ENCODE data around the gene MDP1. TPM values are rescaled to one million over a fixed set of nuclear protein-coding genes. Genes with fewer than 3 reads are reported as not detected.
A peak's percentile ranks its signal among the peaks of the same experiment; 100 is the strongest.

Gene MDP1
- total RNA-seq, 1 donor: 4.5 TPM

DNA sequence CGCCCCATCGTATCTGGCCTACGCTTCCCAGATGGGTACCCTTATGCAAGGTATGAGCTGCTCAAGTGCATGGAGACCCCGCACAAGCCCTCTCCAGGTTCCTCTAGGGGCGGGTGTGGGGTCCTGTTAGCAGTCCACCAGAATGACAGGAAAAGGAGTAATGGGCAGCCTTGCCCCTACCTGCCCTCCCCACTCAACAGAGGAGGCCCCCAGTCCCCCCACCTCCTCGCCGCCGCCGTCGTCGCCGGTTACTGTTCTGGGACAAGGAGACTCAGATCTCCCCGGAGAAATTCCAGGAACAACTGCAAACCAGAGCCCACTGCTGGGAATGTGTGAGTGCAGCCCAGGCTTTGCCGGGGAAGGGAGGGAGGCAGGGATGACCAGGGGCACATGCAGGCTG is 38.0 kb downstream of the MDP1 start:
- no peak overlapping the region for H3K4me3 ChIP-seq (ENCODE audit: low read length)
- H3K27me3 ChIP-seq (ENCODE audit: insufficient read depth, low read length): no peaks in the 10 kb centered on the region
- no peaks in the 10 kb centered on the region for H3K9me3 ChIP-seq (ENCODE audit: low read depth, low read length)
- no peaks in the 10 kb centered on the region for H3K4me1 ChIP-seq (ENCODE audit: insufficient read depth, low read length)

DNA sequence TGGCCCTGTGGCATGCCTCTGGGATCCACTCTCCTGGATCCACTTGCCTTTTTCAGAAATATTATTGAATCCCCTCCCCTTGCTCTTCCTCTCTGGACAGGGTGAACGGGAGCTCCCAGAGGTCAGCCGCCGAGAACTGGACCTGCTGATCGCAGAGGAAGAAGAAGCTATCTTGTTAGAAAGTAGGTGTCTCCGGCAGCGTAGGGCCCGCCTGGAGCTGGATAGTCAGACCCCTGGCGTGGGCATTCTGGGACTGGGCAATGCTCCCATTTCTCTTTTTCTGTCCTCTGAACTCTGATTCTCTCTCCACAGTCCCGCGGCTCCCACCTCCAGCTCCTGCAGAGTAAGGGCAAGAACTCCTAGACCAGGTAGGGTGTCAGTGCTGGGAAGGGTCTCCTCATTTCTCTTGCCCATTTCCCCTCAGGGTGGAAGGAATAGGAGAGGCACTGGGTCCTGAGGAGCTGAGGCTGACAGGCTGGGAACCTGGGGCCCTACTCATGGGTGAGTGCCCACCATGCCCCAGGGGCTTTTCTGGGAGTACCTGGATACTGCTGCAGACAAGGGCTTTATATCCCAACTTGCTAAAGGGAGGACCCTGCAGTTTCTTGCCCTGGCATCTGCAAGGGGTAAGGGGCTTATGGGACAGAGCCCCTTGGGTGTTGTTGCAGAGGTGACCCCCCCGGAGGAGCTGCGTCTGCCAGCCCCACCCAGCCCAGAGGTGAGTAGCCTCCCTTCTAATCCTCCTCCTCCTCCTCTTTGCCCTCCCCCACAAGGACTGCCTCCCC is 38.6 kb downstream of the MDP1 start:
- H3K4me3 ChIP-seq (ENCODE audit: low read length): no peak overlapping the region
- H3K27me3 ChIP-seq (ENCODE audit: insufficient read depth, low read length): no peaks in the 10 kb centered on the region

DNA sequence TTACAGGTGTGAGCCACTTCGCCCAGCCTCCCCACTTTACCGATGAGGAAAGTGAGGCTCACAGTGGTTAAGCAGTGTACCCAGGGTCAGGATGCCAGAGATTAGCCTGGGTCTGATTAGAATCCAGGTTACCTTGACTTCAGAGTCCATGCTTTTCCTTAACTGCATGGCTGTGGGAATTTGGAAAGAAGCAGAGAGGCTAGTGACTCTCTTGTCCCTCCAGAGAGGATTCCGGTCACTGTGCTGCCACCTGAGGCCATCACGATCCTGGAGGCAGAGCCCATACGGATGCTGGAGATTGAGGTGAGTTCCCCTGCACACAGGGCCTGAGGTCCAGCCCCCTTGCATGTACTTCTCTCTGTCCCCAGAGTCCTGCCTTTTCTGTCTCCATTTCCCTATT is 39.3 kb downstream of the MDP1 start:
- no peaks in the 10 kb centered on the region for H3K9me3 ChIP-seq (ENCODE audit: low read depth, low read length)
- no peak overlapping the region for H3K4me3 ChIP-seq (ENCODE audit: low read length)
- no peaks in the 10 kb centered on the region for H3K27me3 ChIP-seq (ENCODE audit: insufficient read depth, low read length)
- H3K4me1 ChIP-seq (ENCODE audit: insufficient read depth, low read length): peaks cover 11% of the 10 kb centered on the region

More for the DNA sequence above, 38.6 kb downstream of the MDP1 start:
- Histone ChIP-seq H3K9me3 (ENCODE audit: low read depth, low read length) (no peaks in the 10 kb centered on the region), H3K4me1 (ENCODE audit: insufficient read depth, low read length) (peaks cover 5% of the 10 kb centered on the region)

DNA sequence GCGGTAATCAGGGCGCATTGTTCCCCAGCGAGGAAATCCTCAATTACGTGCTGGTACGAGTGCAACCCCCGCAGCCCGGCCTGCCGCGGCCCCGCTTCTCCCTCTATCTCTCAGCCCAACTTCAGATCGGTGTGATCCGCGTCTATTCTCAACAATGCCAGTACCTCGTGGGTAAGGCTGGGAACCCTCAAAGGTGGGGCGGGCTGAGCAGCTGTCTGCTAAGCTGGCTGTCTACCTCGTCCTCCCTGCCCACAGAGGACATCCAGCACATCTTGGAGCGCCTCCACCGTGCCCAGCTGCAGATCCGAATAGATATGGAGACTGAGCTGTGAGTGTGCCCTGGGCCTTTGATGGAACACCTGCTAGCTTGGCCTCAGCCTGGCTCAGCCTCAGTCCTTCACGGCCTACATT is 43.0 kb downstream of the MDP1 start:
- Histone ChIP-seq H3K4me1 (ENCODE audit: insufficient read depth, low read length) (peaks cover 27% of the 10 kb centered on the region), H3K27me3 (ENCODE audit: insufficient read depth, low read length) (no peaks in the 10 kb centered on the region), H3K9me3 (ENCODE audit: low read depth, low read length) (no peaks in the 10 kb centered on the region), H3K4me3 (ENCODE audit: low read length) (no peak overlapping the region)

DNA sequence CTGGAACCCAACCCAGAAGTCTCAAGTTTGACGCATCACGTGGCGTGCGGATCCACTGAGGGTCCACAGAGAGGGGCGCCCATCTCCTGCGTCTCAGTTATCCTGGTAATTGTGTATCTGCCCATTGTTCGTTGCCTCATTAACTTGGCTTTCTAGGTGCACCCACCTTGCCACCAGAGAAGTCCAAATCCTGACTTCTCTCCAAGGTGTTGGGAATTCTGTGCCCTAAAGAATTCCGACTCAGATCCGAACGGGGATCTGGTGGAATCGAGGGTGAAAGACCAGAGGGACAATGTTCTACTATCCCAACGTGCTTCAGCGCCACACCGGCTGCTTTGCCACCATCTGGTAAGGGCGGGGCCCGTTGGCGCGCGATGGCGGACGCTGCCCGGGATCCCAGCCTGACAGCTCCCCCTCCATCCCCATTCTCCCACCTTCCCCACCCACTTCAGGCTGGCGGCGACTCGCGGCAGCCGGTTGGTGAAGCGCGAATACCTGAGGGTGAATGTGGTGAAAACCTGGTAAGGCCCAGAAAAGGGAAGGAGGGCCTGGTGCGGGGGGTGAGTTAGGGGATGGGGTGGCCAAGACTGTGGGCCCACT is 43.5 kb downstream of the MDP1 start:
- H3K4me1 ChIP-seq (ENCODE audit: insufficient read depth, low read length): peaks cover 30% of the 10 kb centered on the region
- H3K4me3 ChIP-seq (ENCODE audit: low read length): peak overlapping the region; percentile 26
- no peaks in the 10 kb centered on the region for H3K9me3 ChIP-seq (ENCODE audit: low read depth, low read length)
- no peaks in the 10 kb centered on the region for H3K27me3 ChIP-seq (ENCODE audit: insufficient read depth, low read length)

DNA sequence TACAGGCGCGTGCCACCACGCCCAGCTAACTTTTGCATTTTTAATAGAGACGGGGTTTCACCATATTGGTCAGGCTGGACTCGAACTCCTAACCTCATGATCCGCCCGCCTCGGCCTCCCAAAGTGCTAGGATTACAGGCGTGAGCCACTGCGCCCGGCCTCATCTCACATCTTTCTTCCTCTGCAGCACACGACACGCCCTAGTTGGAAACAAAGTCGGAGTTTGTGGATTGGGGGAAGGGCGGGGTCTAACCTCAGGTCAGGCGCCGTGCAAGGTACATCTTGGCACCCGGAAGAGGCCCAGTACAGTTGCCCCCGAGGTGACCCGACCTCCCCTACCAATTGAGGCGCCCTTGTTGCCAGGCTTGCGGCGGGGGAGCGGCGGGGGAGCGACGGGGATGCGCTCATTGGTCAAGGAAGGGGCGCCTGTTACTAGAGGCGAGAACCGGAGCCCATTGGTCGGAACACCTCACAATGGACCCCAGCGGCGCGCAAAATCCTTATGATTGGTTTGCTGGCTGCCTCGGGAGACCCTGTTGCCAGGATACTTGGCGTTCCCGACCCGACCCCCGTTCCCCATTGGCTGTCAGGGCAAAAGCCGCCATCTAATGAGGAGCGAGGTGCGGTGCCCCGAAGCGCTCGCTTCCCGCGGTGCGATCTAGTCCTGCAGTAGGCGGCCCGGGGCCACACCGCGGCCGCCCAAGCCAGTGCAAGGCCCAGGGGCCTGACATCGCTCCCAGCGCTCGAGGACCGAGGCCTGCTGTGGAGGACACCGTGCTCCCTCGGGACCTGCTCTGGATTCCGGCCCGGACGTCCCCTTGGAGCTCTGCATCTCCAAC is 44.2 kb downstream of the MDP1 start, which contains the start of gene REC8:
REC8 (plus strand) TSS at position 659 of the 839 bp plus-strand sequence. CDS start 473 bp downstream, outside the sequence.
- Histone ChIP-seq H3K27me3 (ENCODE audit: insufficient read depth, low read length) (no peaks in the 10 kb centered on the region), H3K4me1 (ENCODE audit: insufficient read depth, low read length) (peaks cover 36% of the 10 kb centered on the region), H3K9me3 (ENCODE audit: low read depth, low read length) (no peaks in the 10 kb centered on the region), H3K4me3 (ENCODE audit: low read length) (peak within 1 kb of the TSS; percentile 26)

DNA sequence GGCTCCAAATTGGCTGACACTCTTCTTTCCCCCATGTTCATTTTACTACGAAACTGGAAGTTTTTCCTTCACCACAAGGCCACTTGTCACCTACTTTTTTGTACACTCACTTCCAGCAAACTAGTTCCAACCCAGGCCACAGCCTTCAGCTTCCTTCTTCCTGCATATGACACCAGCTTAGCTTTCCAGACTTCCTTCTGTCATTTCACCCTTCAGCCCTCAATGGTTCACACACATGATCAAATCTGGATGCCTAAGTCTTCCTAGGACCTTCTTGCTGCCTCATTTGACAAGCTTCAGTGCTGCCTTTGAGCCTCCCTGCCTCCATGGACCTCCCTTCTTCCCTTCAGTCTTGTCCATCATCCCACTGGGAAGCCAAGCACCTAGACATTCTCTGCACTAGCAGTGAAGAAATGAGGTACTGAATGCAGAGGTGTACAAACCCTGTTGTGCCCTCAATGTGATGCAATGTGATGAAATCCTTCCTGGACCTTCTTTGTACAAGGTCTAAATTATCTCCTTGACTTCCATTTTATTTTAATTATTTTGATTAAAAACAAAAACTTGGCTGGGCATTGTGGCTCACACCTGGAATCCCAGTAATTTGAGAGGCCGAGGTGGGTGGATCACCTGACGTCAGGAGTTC is 48.3 kb downstream of the MDP1 start:
- H3K4me1 ChIP-seq (ENCODE audit: insufficient read depth, low read length): peaks cover 76% of the 10 kb centered on the region
- no peaks in the 10 kb centered on the region for H3K27me3 ChIP-seq (ENCODE audit: insufficient read depth, low read length)
- no peak overlapping the region for H3K4me3 ChIP-seq (ENCODE audit: low read length)
- no peaks in the 10 kb centered on the region for H3K9me3 ChIP-seq (ENCODE audit: low read depth, low read length)

DNA sequence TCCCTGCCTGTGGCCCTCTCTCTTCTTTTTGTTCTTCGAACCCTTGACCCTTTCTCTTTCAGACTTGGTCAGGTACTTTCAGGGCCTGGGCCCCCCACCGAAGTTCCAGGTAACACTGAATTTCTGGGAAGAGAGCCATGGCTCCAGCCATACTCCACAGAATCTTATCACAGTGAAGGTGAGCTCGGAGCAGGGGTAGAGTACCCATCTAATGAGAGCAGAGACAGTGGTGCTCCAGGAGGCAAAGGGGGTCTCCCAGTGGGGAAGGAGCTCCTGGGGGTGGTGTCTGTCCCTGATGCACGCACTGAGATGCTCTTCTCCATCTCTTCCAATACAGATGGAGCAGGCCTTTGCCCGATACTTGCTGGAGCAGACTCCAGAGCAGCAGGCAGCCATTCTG is 50.1 kb downstream of the MDP1 start:
- Histone ChIP-seq H3K4me3 (ENCODE audit: low read length) (no peak overlapping the region), H3K4me1 (ENCODE audit: insufficient read depth, low read length) (peaks cover 67% of the 10 kb centered on the region), H3K9me3 (ENCODE audit: low read depth, low read length) (no peaks in the 10 kb centered on the region), H3K27me3 (ENCODE audit: insufficient read depth, low read length) (no peaks in the 10 kb centered on the region)

DNA sequence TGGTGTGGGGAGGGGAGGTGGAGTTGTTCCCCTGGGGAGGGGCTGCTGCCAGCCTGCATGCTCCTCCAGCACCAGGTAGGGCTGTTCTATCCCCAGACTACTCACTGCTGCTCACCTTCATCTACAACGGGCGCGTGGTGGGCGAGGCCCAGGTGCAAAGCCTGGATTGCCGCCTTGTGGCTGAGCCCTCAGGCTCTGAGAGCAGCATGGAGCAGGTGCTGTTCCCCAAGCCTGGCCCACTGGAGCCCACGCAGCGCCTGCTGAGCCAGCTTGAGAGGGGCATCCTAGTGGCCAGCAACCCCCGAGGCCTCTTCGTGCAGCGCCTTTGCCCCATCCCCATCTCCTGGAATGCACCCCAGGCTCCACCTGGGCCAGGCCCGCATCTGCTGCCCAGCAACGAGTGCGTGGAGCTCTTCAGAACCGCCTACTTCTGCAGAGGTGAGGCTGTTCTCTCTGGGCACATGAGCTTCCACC is 51.3 kb downstream of the MDP1 start:
- peaks cover 69% of the 10 kb centered on the region for H3K4me1 ChIP-seq (ENCODE audit: insufficient read depth, low read length)
- H3K9me3 ChIP-seq (ENCODE audit: low read depth, low read length): no peaks in the 10 kb centered on the region
- no peaks in the 10 kb centered on the region for H3K27me3 ChIP-seq (ENCODE audit: insufficient read depth, low read length)
- H3K4me3 ChIP-seq (ENCODE audit: low read length): no peak overlapping the region

Other genes starting within 250 kb of the MDP1 start
- gene DHRS4L2, start 227.1 kb downstream of the MDP1 start, total RNA-seq: 5.6 TPM
- gene CARMIL3, start 164.1 kb downstream of the MDP1 start, total RNA-seq: 0.52 TPM
- not detected for gene CPNE6, start 144.5 kb downstream of the MDP1 start, total RNA-seq
- gene PCK2, start 121.8 kb downstream of the MDP1 start, total RNA-seq: 4.6 TPM
- 59.1 TPM for gene DCAF11, start 101.3 kb downstream of the MDP1 start, total RNA-seq
- gene NRL, start 101.1 kb downstream of the MDP1 start, total RNA-seq: 1.2 TPM
- gene FITM1, start 85.4 kb downstream of the MDP1 start, total RNA-seq: 0.42 TPM
- gene PSME1, start 79.9 kb downstream of the MDP1 start, total RNA-seq: 218 TPM
- 4.1 TPM for gene EMC9, start 74.5 kb downstream of the MDP1 start, total RNA-seq
- 78.9 TPM for gene PSME2, start 69.5 kb downstream of the MDP1 start, total RNA-seq
- gene RNF31, start 68.6 kb downstream of the MDP1 start, total RNA-seq: 38.4 TPM
- gene IRF9, start 54.8 kb downstream of the MDP1 start, total RNA-seq: 126 TPM
- gene REC8, start 44.0 kb downstream of the MDP1 start, total RNA-seq: 22.7 TPM
- gene IPO4, start 27.2 kb downstream of the MDP1 start, total RNA-seq: 13.3 TPM
- 13.6 TPM for gene TM9SF1, start 20.6 kb downstream of the MDP1 start, total RNA-seq
- gene TSSK4, start 10.4 kb downstream of the MDP1 start, total RNA-seq: 0.31 TPM
- 90.8 TPM for gene CHMP4A, start 2.6 kb downstream of the MDP1 start, total RNA-seq
- 51.2 TPM for gene NEDD8, start 16.3 kb upstream of the MDP1 start, total RNA-seq
- gene GMPR2, start 16.9 kb upstream of the MDP1 start, total RNA-seq: 31.1 TPM
- 70.7 TPM for gene TINF2, start 26.6 kb upstream of the MDP1 start, total RNA-seq
- gene TGM1, start 47.1 kb upstream of the MDP1 start, total RNA-seq: 4.2 TPM
- gene RABGGTA, start 55.5 kb upstream of the MDP1 start, total RNA-seq: 25.1 TPM
- 10.4 TPM for gene DHRS1, start 83.7 kb upstream of the MDP1 start, total RNA-seq
- 11.2 TPM for gene NOP9, start 83.8 kb upstream of the MDP1 start, total RNA-seq
- 14.4 TPM for gene CIDEB, start 91.9 kb upstream of the MDP1 start, total RNA-seq
- gene LTB4R2, start 94.1 kb upstream of the MDP1 start, total RNA-seq: 12.6 TPM
- 12.5 TPM for gene LTB4R, start 95.4 kb upstream of the MDP1 start, total RNA-seq
- gene ADCY4, start 119.0 kb upstream of the MDP1 start, total RNA-seq: 2.3 TPM
- 9.9 TPM for gene RIPK3, start 123.9 kb upstream of the MDP1 start, total RNA-seq
- gene NFATC4, start 152.1 kb upstream of the MDP1 start, total RNA-seq: 0.10 TPM
- under 0.01 TPM for gene NYNRIN, start 182.9 kb upstream of the MDP1 start, total RNA-seq
- gene CBLN3, start 213.6 kb upstream of the MDP1 start, total RNA-seq: 0.84 TPM
- gene KHNYN, start 213.9 kb upstream of the MDP1 start, total RNA-seq: 148 TPM
- 21.6 TPM for gene SDR39U1, start 226.7 kb upstream of the MDP1 start, total RNA-seq